IMR-90 (cell line): ENCODE data around the gene CSRP1. TPM values are rescaled to one million over a fixed set of nuclear protein-coding genes. Genes with fewer than 3 reads are reported as not detected.

ENCODE experiments used
- ATAC-seq: fragments of 200-7000 bp; cut with Tn5 transposase; 2 replicates; pipeline ENCODE4 v1.9.1; 2020; ENCODE audit warnings: low read depth, mild to moderate bottlenecking, moderate library complexity
- BruUV-seq: library from RNA; stranded (reverse); fragments of 400-500 nt; replicated peaks from 2 replicates; lab custom pipeline; 2021; lab: Mats Ljungman, UMichigan
- CTCF ChIA-PET: fragments of 300-600 bp; formaldehyde crosslinking; extraction: SDS; loops from one replicate; lab custom pipeline; 2021; ENCODE audit warnings: antibody characterized with exemption; lab: Yijun Ruan, JAX
- POLR2A ChIA-PET: fragments of 300-600 bp; sonication (Branson Sonifier 250); formaldehyde crosslinking; loops from one replicate; lab custom pipeline; 2022; ENCODE audit warnings: antibody characterized with exemption; ENCODE audit not compliant: unreplicated experiment; lab: Charles Lee
- DNase-seq: peaks from one replicate; pipeline ENCODE4 v3.0.0; 2013
- H2AFZ ChIP-seq: replicated peaks from 2 replicates; pipeline ENCODE3; 2013; ENCODE audit warnings: low read length, mild to moderate bottlenecking; ENCODE audit not compliant: poor library complexity
- H2AK5ac ChIP-seq: 2 replicates; pipeline ENCODE4 v1.6.1; 2013; ENCODE audit warnings: low read depth, low read length, inconsistent platforms
- H2AK9ac ChIP-seq: replicated peaks from 2 replicates; pipeline ENCODE3; 2013; ENCODE audit warnings: mild to moderate bottlenecking, low read depth, low read length, moderate library complexity; ENCODE audit not compliant: poor library complexity
- H2BK120ac ChIP-seq: 2 replicates; pipeline ENCODE4 v1.6.1; 2013; ENCODE audit warnings: low read depth, low read length, inconsistent platforms
- H2BK15ac ChIP-seq: 3 replicates; pipeline ENCODE4 v1.6.1; 2013; ENCODE audit warnings: low read depth, low read length, inconsistent platforms
- H2BK20ac ChIP-seq: 2 replicates; pipeline ENCODE4 v1.6.1; 2013; ENCODE audit warnings: low read depth, mild to moderate bottlenecking, inconsistent platforms, low read length, moderate library complexity
- H2BK5ac ChIP-seq: 2 replicates; pipeline ENCODE4 v1.6.1; 2013; ENCODE audit warnings: mild to moderate bottlenecking, low read depth, low read length, inconsistent platforms; ENCODE audit not compliant: poor library complexity, severe bottlenecking
- H3K14ac ChIP-seq: replicated peaks from 2 replicates; pipeline ENCODE4 v1.6.1; 2013; ENCODE audit warnings: low read depth, low read length, inconsistent platforms
- H3K18ac ChIP-seq: 2 replicates; pipeline ENCODE4 v1.6.1; 2013; ENCODE audit warnings: low read depth, low read length, control low read depth
- H3K23ac ChIP-seq: 2 replicates; pipeline ENCODE4 v1.6.1; 2013; ENCODE audit warnings: low read depth, low read length, inconsistent platforms
- H3K27ac ChIP-seq: 2 replicates; pipeline ENCODE4 v1.5.1; 2013; ENCODE audit warnings: mild to moderate bottlenecking, control low read depth, low read length; ENCODE audit not compliant: insufficient read depth
- H3K27me3 ChIP-seq: 2 replicates; pipeline ENCODE4 v1.6.1; 2013; ENCODE audit warnings: low read length; ENCODE audit not compliant: control insufficient read depth, insufficient read depth
- H3K36me3 ChIP-seq: 2 replicates; pipeline ENCODE4 v1.6.1; 2013; ENCODE audit warnings: low read length, mixed read lengths; ENCODE audit not compliant: control insufficient read depth, insufficient read depth
- H3K4ac ChIP-seq: 2 replicates; pipeline ENCODE4 v1.6.1; 2013; ENCODE audit warnings: low read depth, low read length, inconsistent platforms
- H3K4me1 ChIP-seq: 2 replicates; pipeline ENCODE4 v1.6.1; 2013; ENCODE audit warnings: low read length, mixed read lengths; ENCODE audit not compliant: control insufficient read depth, insufficient read depth
- H3K4me2 ChIP-seq: 2 replicates; pipeline ENCODE4 v1.6.1; 2013; ENCODE audit warnings: low read depth, mild to moderate bottlenecking, control low read depth, low read length, moderate library complexity
- H3K4me3 ChIP-seq: 2 replicates; pipeline ENCODE4 v1.5.1; 2013; ENCODE audit warnings: low read depth, mild to moderate bottlenecking, control low read depth, low read length, moderate library complexity; ENCODE audit not compliant: insufficient read depth
- H3K56ac ChIP-seq: 2 replicates; pipeline ENCODE4 v1.6.1; 2013; ENCODE audit warnings: low read length, inconsistent platforms; ENCODE audit not compliant: insufficient read depth; ENCODE audit errors: extremely low read depth
- H3K79me1 ChIP-seq, 2 experiments: 2 replicates each; pipeline ENCODE4 v1.6.1; 2013; ENCODE audit warnings: low read length in 2 of 2, inconsistent platforms in 1 of 2, low read depth in 1 of 2
- H3K9ac ChIP-seq: 2 replicates; pipeline ENCODE4 v1.6.1; 2013; ENCODE audit warnings: low read depth, low read length, control low read depth
- H3K9me1 ChIP-seq: 2 replicates; pipeline ENCODE4 v1.6.1; 2013; ENCODE audit warnings: low read length, inconsistent platforms; ENCODE audit not compliant: insufficient read depth
- H3K9me3 ChIP-seq: 2 replicates; pipeline ENCODE4 v1.6.1; 2013; ENCODE audit warnings: low read length; ENCODE audit not compliant: control insufficient read depth, insufficient read depth
- H4K20me1 ChIP-seq: 2 replicates; pipeline ENCODE4 v1.6.1; 2013; ENCODE audit warnings: low read length, inconsistent platforms; ENCODE audit not compliant: insufficient read depth
- H4K5ac ChIP-seq: 2 replicates; pipeline ENCODE4 v1.6.1; 2013; ENCODE audit warnings: mild to moderate bottlenecking, low read depth, low read length, control low read depth
- H4K8ac ChIP-seq, 2 experiments: 2 replicates each; pipeline ENCODE4 v1.6.1; 2013; ENCODE audit warnings: low read depth in 2 of 2, low read length in 2 of 2, control low read depth in 1 of 2, inconsistent platforms in 1 of 2
- H4K91ac ChIP-seq: 2 replicates; pipeline ENCODE4 v1.6.1; 2013; ENCODE audit warnings: low read depth, low read length, inconsistent platforms; ENCODE audit not compliant: insufficient read depth
- BHLHE40 ChIP-seq: fragments of 150-350 bp; IDR thresholded peaks from 2 replicates; pipeline ENCODE4 v1.6.1; 2016; ENCODE audit warnings: mild to moderate bottlenecking, low read depth, low read length
- CEBPB ChIP-seq: IDR thresholded peaks from 2 replicates; pipeline ENCODE4 v1.6.1; 2012; ENCODE audit warnings: low read depth, low read length, improper control_type of control experiment
- CHD1 ChIP-seq: IDR thresholded peaks from 2 replicates; pipeline ENCODE4 v1.6.1; 2012; ENCODE audit warnings: low read depth, low read length, improper control_type of control experiment
- FOS ChIP-seq: fragments of 150-350 bp; IDR thresholded peaks from 2 replicates; pipeline ENCODE4 v1.6.1; 2016; ENCODE audit warnings: low read depth, low read length
- MAFK ChIP-seq: IDR thresholded peaks from 2 replicates; pipeline ENCODE4 v1.6.1; 2012; ENCODE audit warnings: low read depth, low read length, improper control_type of control experiment
- MAZ ChIP-seq: IDR thresholded peaks from 2 replicates; pipeline ENCODE4 v1.6.1; 2012; ENCODE audit warnings: low read depth, mild to moderate bottlenecking, low read length, improper control_type of control experiment, moderate library complexity, borderline replicate concordance
- MXI1 ChIP-seq: IDR thresholded peaks from 2 replicates; pipeline ENCODE4 v1.6.1; 2012; ENCODE audit warnings: low read depth, mild to moderate bottlenecking, low read length, moderate library complexity, borderline replicate concordance
- NFE2L2 ChIP-seq: fragments of 150-350 bp; IDR thresholded peaks from 2 replicates; pipeline ENCODE4 v1.6.1; 2016; ENCODE audit warnings: low read depth, mild to moderate bottlenecking, low read length
- POLR2A ChIP-seq: IDR thresholded peaks from 2 replicates; pipeline ENCODE4 v1.6.1; 2012; ENCODE audit warnings: mild to moderate bottlenecking, low read depth, low read length
- RAD21 ChIP-seq: IDR thresholded peaks from 2 replicates; pipeline ENCODE4 v1.6.1; 2012; ENCODE audit warnings: low read length, improper control_type of control experiment
- RCOR1 ChIP-seq: IDR thresholded peaks from 2 replicates; pipeline ENCODE4 v1.6.1; 2012; ENCODE audit warnings: mild to moderate bottlenecking, low read length, improper control_type of control experiment; ENCODE audit not compliant: insufficient replicate concordance
- RFX5 ChIP-seq: IDR thresholded peaks from 2 replicates; pipeline ENCODE4 v1.8.0; 2012; ENCODE audit warnings: low read depth, mild to moderate bottlenecking, low read length, moderate library complexity
- SMC3 ChIP-seq: fragments of 150-350 bp; IDR thresholded peaks from 2 replicates; pipeline ENCODE4 v1.6.1; 2016; ENCODE audit warnings: low read depth, mild to moderate bottlenecking, antibody characterized with exemption, low read length, moderate library complexity
- WGBS, 2 experiments: methylation state at CpG; one replicate each; pipeline versions ENCODE4 v1.1.5 to v1.1.7; 2013; ENCODE audit warnings: missing lambda C conversion rate in 2 of 2; ENCODE audit not compliant: insufficient read length in 1 of 2; ENCODE audit errors: extremely low coverage in 2 of 2; 5-methylcytosine and 5-hydroxymethylcytosine counted together
- dilution Hi-C: fragments of 300-500 bp; cut with HindIII; formaldehyde crosslinking; loops from one replicate; pipeline ENCODE4 v1.14.3; 2018; ENCODE audit warnings: low sequenced_read_pairs; ENCODE audit not compliant: unreplicated experiment
- in situ Hi-C: fragments of 300-500 bp; cut with MboI; formaldehyde crosslinking; loops from 3 replicates; pipeline ENCODE4 v1.14.3; 2019; ENCODE audit warnings: low sequenced_read_pairs, inconsistent platforms, mixed read lengths
- intact Hi-C: fragments of 100-400 bp; cut with micrococcal nuclease; formaldehyde crosslinking; loops from 2 replicates; pipeline ENCODE4 v1.10.0; 2022
- polyA plus RNA-seq, 3 experiments: library from polyadenylated mRNA; depleted of rRNA; stranded (reverse); fragments of >200 nt; gene quantifications; 2 replicates each; pipeline ENCODE4 v1.2.3, GENCODE V29; 2012; ENCODE audit warnings: low replicate concordance in 1 of 3
- total RNA-seq: library from RNA; depleted of rRNA; stranded (reverse); fragments of >200 nt; gene quantifications from 2 replicates; pipeline ENCODE4 v1.2.3, GENCODE V29; 2012
- TF ChIP-seq, protein P1 (sequence below): conservative IDR thresholded peaks from 2 replicates; pipeline ENCODE4 v1.5.1; 2012; ENCODE audit warnings: mild to moderate bottlenecking, low read depth, low read length, improper control_type of control experiment
- TF ChIP-seq, protein P2 (sequence below): fragments of 150-350 bp; IDR thresholded peaks from 2 replicates; pipeline ENCODE4 v1.6.1; 2017; ENCODE audit warnings: mild to moderate bottlenecking, antibody characterized with exemption, low read length, low read depth
- TF ChIP-seq, protein P3 (sequence below): fragments of 150-350 bp; IDR thresholded peaks from 2 replicates; pipeline ENCODE4 v1.6.1; 2016; ENCODE audit warnings: low read depth, mild to moderate bottlenecking, low read length, moderate library complexity, borderline replicate concordance

CSRP1 gene
- total and polyA plus RNA-seq, 2 of the 4 experiments (the other 2 are of a cell fraction): 1,037 to 1,498 TPM

DNA sequence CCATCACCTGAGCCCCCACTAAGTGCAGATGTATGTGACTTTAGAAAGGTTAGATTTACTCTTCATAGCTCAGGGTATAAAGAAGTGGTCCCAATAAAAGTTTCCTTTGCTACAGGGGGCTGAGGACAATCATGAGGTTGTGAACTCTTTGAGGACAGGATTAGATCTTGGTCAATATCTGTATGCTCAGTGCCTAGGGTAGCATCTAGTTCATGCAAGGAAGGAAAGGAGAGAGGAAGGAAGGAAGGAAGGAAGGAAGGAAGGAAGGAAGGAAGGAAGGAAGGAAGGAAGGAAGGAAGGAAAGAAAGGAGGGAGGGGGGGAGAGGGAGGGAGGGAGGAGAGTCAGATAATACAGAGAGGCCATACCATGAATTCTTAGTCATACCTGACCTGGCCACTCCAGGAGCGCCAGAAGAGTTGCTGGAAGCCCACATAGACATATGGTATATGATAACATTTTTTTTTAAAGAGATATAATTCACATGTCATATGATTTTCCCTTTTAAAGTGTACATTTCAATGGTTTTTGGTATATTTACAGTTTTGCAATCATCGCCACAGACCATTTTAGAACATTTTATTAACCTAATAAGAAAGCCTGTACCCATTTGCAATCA, 9.7 kb upstream of the CSRP1 start:
- dilution Hi-C loops: no loop called here
- H3K56ac ChIP-seq: no peak overlapping the region
- POLR2A ChIA-PET: interaction anchor here (0.5 kb wide), 1 partner anchor 40 kb away, joined by 3 read pairs; no protein-coding TSS in a partner anchor
- no peak overlapping the region; the same call in 1 of the 2 replicates for H2AK5ac ChIP-seq
- no peak overlapping the region for H3K14ac ChIP-seq
- H3K27ac ChIP-seq: no peak overlapping the region
- no peak overlapping the region for H2BK15ac ChIP-seq
- H2BK5ac ChIP-seq: no peak overlapping the region
- no peak overlapping the region for H3K4ac ChIP-seq
- WGBS, 2 experiments: no CpG with 5 or more reads among the region's 2 CpGs
- peaks cover 5% of the 10 kb centered on the region for H3K4me1 ChIP-seq
- no peaks in the 10 kb centered on the region for H3K9me3 ChIP-seq
- H3K4me3 ChIP-seq: no peak overlapping the region
- no TSS peak for BruUV-seq
- H4K20me1 ChIP-seq: no peaks in the 10 kb centered on the region
- TF ChIP-seq POLR2A: no peak
- TF ChIP-seq, protein P1, sequence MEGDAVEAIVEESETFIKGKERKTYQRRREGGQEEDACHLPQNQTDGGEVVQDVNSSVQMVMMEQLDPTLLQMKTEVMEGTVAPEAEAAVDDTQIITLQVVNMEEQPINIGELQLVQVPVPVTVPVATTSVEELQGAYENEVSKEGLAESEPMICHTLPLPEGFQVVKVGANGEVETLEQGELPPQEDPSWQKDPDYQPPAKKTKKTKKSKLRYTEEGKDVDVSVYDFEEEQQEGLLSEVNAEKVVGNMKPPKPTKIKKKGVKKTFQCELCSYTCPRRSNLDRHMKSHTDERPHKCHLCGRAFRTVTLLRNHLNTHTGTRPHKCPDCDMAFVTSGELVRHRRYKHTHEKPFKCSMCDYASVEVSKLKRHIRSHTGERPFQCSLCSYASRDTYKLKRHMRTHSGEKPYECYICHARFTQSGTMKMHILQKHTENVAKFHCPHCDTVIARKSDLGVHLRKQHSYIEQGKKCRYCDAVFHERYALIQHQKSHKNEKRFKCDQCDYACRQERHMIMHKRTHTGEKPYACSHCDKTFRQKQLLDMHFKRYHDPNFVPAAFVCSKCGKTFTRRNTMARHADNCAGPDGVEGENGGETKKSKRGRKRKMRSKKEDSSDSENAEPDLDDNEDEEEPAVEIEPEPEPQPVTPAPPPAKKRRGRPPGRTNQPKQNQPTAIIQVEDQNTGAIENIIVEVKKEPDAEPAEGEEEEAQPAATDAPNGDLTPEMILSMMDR: no peak
- no peak for TF ChIP-seq CEBPB
- no peak for TF ChIP-seq SMC3
- no peak for TF ChIP-seq FOS
- no peak for TF ChIP-seq BHLHE40
- TF ChIP-seq RCOR1: no peak
- no peak for TF ChIP-seq CHD1
- TF ChIP-seq MXI1: no peak
- TF ChIP-seq, protein P2, sequence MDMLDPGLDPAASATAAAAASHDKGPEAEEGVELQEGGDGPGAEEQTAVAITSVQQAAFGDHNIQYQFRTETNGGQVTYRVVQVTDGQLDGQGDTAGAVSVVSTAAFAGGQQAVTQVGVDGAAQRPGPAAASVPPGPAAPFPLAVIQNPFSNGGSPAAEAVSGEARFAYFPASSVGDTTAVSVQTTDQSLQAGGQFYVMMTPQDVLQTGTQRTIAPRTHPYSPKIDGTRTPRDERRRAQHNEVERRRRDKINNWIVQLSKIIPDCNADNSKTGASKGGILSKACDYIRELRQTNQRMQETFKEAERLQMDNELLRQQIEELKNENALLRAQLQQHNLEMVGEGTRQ: no peak
- TF ChIP-seq MAFK: no peak
- no peak for TF ChIP-seq NFE2L2
- TF ChIP-seq MAZ: no peak
- no peak for TF ChIP-seq RFX5
- TF ChIP-seq, protein P3, sequence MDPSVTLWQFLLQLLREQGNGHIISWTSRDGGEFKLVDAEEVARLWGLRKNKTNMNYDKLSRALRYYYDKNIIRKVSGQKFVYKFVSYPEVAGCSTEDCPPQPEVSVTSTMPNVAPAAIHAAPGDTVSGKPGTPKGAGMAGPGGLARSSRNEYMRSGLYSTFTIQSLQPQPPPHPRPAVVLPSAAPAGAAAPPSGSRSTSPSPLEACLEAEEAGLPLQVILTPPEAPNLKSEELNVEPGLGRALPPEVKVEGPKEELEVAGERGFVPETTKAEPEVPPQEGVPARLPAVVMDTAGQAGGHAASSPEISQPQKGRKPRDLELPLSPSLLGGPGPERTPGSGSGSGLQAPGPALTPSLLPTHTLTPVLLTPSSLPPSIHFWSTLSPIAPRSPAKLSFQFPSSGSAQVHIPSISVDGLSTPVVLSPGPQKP: no peak
- no peak for TF ChIP-seq RAD21
- intact Hi-C loops: no loop called here
- CTCF ChIA-PET: interaction anchor here (0.8 to 6.2 kb wide), 2 partner anchors 35 to 81 kb away, joined by 3 to 103 read pairs; no protein-coding TSS in a partner anchor
- ATAC-seq (no peak), DNase-seq (no peak)
- H2AFZ ChIP-seq: no peak overlapping the region
- no peak overlapping the region for H3K18ac ChIP-seq
- no peak overlapping the region for H3K23ac ChIP-seq
- no peak overlapping the region for H2BK20ac ChIP-seq
- H3K36me3 ChIP-seq: no peaks in the 10 kb centered on the region
- H3K9me1 ChIP-seq: no peaks in the 10 kb centered on the region
- H4K8ac ChIP-seq: no peak overlapping the region
- no peaks in the 10 kb centered on the region; a peak in 1 of 4 replicates for H3K79me1 ChIP-seq
- H4K91ac ChIP-seq: no peak overlapping the region
- H3K4me2 ChIP-seq: no peak overlapping the region
- no peak overlapping the region for H3K9ac ChIP-seq
- no peak overlapping the region for H4K5ac ChIP-seq
- no peaks in the 10 kb centered on the region for H3K27me3 ChIP-seq
- in situ Hi-C loops: loop anchor here (10.0 kb wide), 1 partner anchor 72 kb away; no protein-coding TSS in a partner anchor
- no peak overlapping the region for H2AK9ac ChIP-seq
- no peak overlapping the region for H2BK120ac ChIP-seq
